ENCODE measurements around the gene DCAF7. TPM values are rescaled to one million over a fixed set of nuclear protein-coding genes. Genes with fewer than 3 reads are reported as not detected.

Gene DCAF7
- total RNA-seq, 1 experiment from 2014 or later = 55.4 TPM

DNA sequence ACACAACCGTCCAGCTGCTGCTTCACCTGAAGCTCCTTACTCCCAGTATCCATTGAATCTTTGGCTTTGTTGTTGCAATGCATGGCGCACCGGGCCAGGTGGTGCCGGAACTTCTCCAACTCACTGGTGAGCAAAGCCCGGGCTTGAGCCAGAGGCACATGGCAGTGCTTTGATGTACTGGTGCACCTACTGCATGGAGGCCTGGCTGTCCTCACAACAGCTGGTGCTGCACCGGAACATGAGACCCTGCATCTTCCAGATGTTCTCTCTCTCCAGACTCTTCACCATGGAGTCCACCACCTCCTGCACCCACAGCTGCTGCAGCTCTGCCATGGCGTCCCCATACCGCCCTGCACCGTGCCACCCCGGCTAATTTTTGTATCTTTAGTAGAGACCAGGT is 60.6 kb downstream of the DCAF7 start:
- Histone ChIP-seq H3K36me3 (0 out of 2 replicates have a peak, but pooled peaks cover 11% of the 10 kb centered on the region), H3K4me1 (no peaks in the 10 kb centered on the region), H3K27ac (no peak overlapping the region), H3K4me3 (no peak overlapping the region), H3K27me3 (no peaks in the 10 kb centered on the region), H3K9me3 (replicated peaks) (no peaks in the 10 kb centered on the region)
- DNase-seq = no peak

GRCh38 chr17:63611354-63611753 is 61.1 kb downstream of the DCAF7 start:
- Histone ChIP-seq H3K9me3 (replicated peaks) (no peaks in the 10 kb centered on the region), H3K27me3 (no peaks in the 10 kb centered on the region), H3K36me3 (0 out of 2 replicates have a peak, but pooled peaks cover 6% of the 10 kb centered on the region), H3K27ac (no peak overlapping the region), H3K4me3 (no peak overlapping the region), H3K4me1 (no peaks in the 10 kb centered on the region)
- DNase-seq = no peak

DNA sequence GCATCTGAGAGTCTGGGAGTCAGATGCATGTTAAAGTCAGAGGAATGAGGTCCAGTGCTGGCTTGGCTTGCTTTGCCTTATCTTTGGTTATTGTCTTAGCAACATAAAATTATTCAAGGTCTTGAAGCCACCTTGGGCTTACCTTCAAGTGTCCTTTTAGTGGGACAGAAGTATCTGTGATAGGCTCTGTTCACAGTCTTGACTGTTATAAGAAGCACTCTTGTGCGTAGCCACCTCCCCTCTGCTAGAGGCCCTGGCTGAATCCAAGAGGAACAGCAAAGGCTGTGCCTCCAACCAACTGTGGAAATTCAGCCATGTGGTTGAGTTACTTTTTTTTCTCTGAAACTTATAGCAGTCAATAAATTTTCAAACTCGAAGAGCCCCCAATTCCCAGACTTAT is 63.4 kb downstream of the DCAF7 start:
- Histone ChIP-seq H3K27ac (no peak overlapping the region), H3K4me3 (no peak overlapping the region), H3K27me3 (no peaks in the 10 kb centered on the region), H3K4me1 (no peaks in the 10 kb centered on the region), H3K9me3 (replicated peaks) (no peaks in the 10 kb centered on the region), H3K36me3 (no peaks in the 10 kb centered on the region)
- DNase-seq = no peak

- Histone ChIP-seq H3K4me1 (peaks cover 5% of the 10 kb centered on the region; the same call in 1 of the 2 replicates), H3K9me3 (replicated peaks) (no peaks in the 10 kb centered on the region), H3K27me3 (no peaks in the 10 kb centered on the region), H3K4me3 (peak overlapping the region; percentile 70), H3K36me3 (no peaks in the 10 kb centered on the region), H3K27ac (peak overlapping the region; percentile 55)
- DNase-seq = no peak
Observed at GRCh38 chr17:63621229-63621683, 71.0 kb downstream of the DCAF7 start.

GRCh38 chr17:63621684-63622573 is 71.7 kb downstream of the DCAF7 start, which contains the start of gene MAP3K3:
MAP3K3 (plus strand) TSS chr17:63622417; CDS start chr17:63622760, 343 bp downstream.
- H3K36me3 ChIP-seq = no peaks in the 10 kb centered on the region
- peak; percentile 99 to 100 for DNase-seq
- H3K9me3 ChIP-seq (replicated peaks) = no peaks in the 10 kb centered on the region
- peaks cover 5% of the 10 kb centered on the region; the same call in 1 of the 2 replicates for H3K4me1 ChIP-seq
- H3K27me3 ChIP-seq = no peaks in the 10 kb centered on the region
- H3K27ac ChIP-seq = peak within 1 kb of the TSS; percentile 55
- H3K4me3 ChIP-seq = peak within 1 kb of the TSS; percentile 70

- no peaks in the 10 kb centered on the region for H3K9me3 ChIP-seq (replicated peaks)
- H3K36me3 ChIP-seq = no peaks in the 10 kb centered on the region
- peak overlapping the region; percentile 70 for H3K4me3 ChIP-seq
- peak; percentile 66 to 71 for DNase-seq
- H3K4me1 ChIP-seq = peaks cover 5% of the 10 kb centered on the region; the same call in 1 of the 2 replicates
- H3K27ac ChIP-seq = peak overlapping the region; percentile 35; the same call in 1 of the 2 replicates
- H3K27me3 ChIP-seq = no peaks in the 10 kb centered on the region
Observed at GRCh38 chr17:63622574-63623390, 72.5 kb downstream of the DCAF7 start.

GRCh38 chr17:63623786-63624530 is 73.7 kb downstream of the DCAF7 start:
- H3K9me3 ChIP-seq (replicated peaks) = no peaks in the 10 kb centered on the region
- H3K36me3 ChIP-seq = no peaks in the 10 kb centered on the region
- H3K4me1 ChIP-seq = peaks cover 5% of the 10 kb centered on the region; the same call in 1 of the 2 replicates
- H3K27ac ChIP-seq = no peak overlapping the region; the same call in 1 of the 2 replicates
- no peak for DNase-seq
- peak overlapping the region; percentile 70 for H3K4me3 ChIP-seq
- H3K27me3 ChIP-seq = no peaks in the 10 kb centered on the region

- DNase-seq = no peak
- H3K36me3 ChIP-seq = no peaks in the 10 kb centered on the region
- H3K4me1 ChIP-seq = peaks cover 5% of the 10 kb centered on the region; the same call in 1 of the 2 replicates
- no peak overlapping the region for H3K27ac ChIP-seq
- H3K4me3 ChIP-seq = no peak overlapping the region
- H3K27me3 ChIP-seq = no peaks in the 10 kb centered on the region
- no peaks in the 10 kb centered on the region for H3K9me3 ChIP-seq (replicated peaks)
Observed at GRCh38 chr17:63624531-63624880, 74.2 kb downstream of the DCAF7 start.

DNA sequence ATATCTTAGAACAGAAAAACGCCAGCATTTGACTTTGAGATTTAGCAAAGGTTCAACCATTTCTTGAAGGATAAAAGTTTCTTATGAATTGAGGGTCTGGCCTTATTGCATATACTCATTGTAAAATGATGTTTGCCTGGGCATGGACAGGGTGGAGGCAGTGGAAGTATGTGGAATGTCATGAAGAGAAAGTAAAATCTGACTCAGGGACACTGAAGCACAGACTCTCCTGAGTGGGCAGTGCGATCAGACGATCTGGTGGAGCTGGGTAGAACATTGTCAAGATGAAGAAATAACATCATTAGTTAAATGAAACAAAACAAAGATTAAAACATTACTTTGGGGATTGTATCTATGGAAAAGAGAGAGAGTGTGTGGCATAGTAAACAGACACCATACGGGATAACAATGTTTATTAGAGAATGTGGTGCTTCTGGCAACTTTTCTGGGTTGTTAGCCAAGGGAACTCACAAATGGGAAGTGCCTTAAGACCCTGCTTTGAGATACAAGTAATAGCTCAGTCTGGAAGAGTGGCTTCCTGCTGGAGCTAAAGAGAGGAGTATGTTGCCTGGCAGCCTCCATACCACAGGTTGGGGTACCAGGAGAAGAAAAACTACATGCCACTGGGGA is 76.4 kb downstream of the DCAF7 start:
- no peak for DNase-seq
- no peaks in the 10 kb centered on the region for H3K27me3 ChIP-seq
- H3K4me3 ChIP-seq = no peak overlapping the region
- no peak overlapping the region for H3K27ac ChIP-seq
- H3K36me3 ChIP-seq = no peaks in the 10 kb centered on the region
- H3K4me1 ChIP-seq = 0 out of 2 replicates have a peak, but pooled peaks cover 5% of the 10 kb centered on the region
- no peaks in the 10 kb centered on the region for H3K9me3 ChIP-seq (replicated peaks)

- H3K4me1 ChIP-seq = no peaks in the 10 kb centered on the region
- no peak overlapping the region for H3K27ac ChIP-seq
- DNase-seq = no peak
- H3K9me3 ChIP-seq (replicated peaks) = no peaks in the 10 kb centered on the region
- H3K27me3 ChIP-seq = no peaks in the 10 kb centered on the region
- peaks cover 4% of the 10 kb centered on the region for H3K36me3 ChIP-seq
- no peak overlapping the region for H3K4me3 ChIP-seq
Observed at GRCh38 chr17:63629627-63630026, 79.3 kb downstream of the DCAF7 start.

DNA sequence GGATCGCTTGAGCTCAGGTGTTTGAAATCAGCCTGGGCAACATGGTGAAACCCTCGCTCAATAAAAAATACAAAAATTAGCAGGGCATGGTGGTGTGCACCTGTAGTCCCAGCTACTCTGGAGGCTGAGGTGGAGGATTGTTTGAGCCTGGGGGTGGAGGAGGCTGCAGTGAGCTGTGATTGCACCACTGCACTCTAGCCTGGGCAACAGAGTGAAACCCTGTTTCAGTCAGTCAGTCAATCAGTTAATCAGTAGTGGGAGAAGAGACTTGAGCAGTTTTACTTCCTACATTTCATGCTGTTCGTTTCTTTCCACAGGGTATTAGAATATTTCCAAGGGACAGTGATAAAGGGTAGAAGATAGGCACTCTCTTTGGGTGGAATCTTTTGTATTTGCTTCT is 80.8 kb downstream of the DCAF7 start:
- no peak for DNase-seq
- Histone ChIP-seq H3K36me3 (peaks cover 8% of the 10 kb centered on the region), H3K27ac (no peak overlapping the region), H3K9me3 (replicated peaks) (no peaks in the 10 kb centered on the region), H3K4me3 (no peak overlapping the region), H3K27me3 (no peaks in the 10 kb centered on the region), H3K4me1 (no peaks in the 10 kb centered on the region)

DNA sequence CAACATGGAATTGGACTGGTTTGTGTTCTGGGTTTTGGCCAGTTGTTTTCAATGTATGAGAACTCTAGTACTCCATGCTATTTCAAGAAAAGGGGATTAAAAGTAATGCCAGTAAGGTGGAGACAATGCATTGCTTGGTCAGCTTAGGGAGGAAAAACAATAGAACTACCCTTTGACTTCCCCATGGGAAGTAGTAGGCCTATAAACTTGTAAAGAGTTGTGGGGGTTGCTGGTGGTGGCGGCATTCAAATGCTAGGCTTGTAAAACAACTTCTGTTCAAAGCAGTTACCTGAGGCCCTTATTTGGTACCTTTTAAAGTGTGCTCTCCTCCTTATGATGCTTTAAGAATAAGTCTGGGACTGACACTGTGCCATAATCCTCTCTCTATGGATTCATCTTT is 81.3 kb downstream of the DCAF7 start:
- H3K27ac ChIP-seq = no peak overlapping the region
- no peak overlapping the region for H3K4me3 ChIP-seq
- H3K27me3 ChIP-seq = no peaks in the 10 kb centered on the region
- peaks cover 8% of the 10 kb centered on the region for H3K36me3 ChIP-seq
- H3K4me1 ChIP-seq = no peaks in the 10 kb centered on the region
- DNase-seq = no peak
- no peaks in the 10 kb centered on the region for H3K9me3 ChIP-seq (replicated peaks)

GRCh38 chr17:63633742-63634141 is 83.5 kb downstream of the DCAF7 start:
- H3K36me3 ChIP-seq = peaks cover 10% of the 10 kb centered on the region
- no peaks in the 10 kb centered on the region for H3K9me3 ChIP-seq (replicated peaks)
- H3K27ac ChIP-seq = no peak overlapping the region
- H3K4me3 ChIP-seq = no peak overlapping the region
- no peaks in the 10 kb centered on the region for H3K27me3 ChIP-seq
- H3K4me1 ChIP-seq = no peaks in the 10 kb centered on the region
- DNase-seq = no peak

GRCh38 chr17:63634163-63634562 is 83.9 kb downstream of the DCAF7 start:
- Histone ChIP-seq H3K9me3 (replicated peaks) (no peaks in the 10 kb centered on the region), H3K27ac (no peak overlapping the region), H3K36me3 (peaks cover 10% of the 10 kb centered on the region), H3K4me1 (no peaks in the 10 kb centered on the region), H3K27me3 (no peaks in the 10 kb centered on the region), H3K4me3 (no peak overlapping the region)
- DNase-seq = no peak
